Heart right ventricle (tissue), 16 donors: ENCODE results near the gene RAP1GAP. TPM values are rescaled to one million over a fixed set of nuclear protein-coding genes. Genes with fewer than 3 reads are reported as not detected.
A peak's percentile ranks its signal among the peaks of the same experiment; 100 is the strongest.

Experiments
- ATAC-seq, 8 donors: fragments of 200-7000 bp; cut with Tn5 transposase; one replicate each; pipeline ENCODE4 v1.9.1; 2020; ENCODE audit warnings: mild to moderate bottlenecking in 8 of 8, moderate library complexity in 8 of 8, moderate number of reproducible peaks in 1 of 8
- DNase-seq, 2 donors: peaks; one replicate each; pipeline ENCODE4 v3.0.0-alpha.2; 2020
- H3K27ac ChIP-seq, 10 donors: fragments of 200-600 bp; sonication (generic) in 2 of 10; one replicate each; pipeline versions ENCODE4 v1.5.0 to v1.8.0; 2020 to 2022; ENCODE audit warnings: mild to moderate bottlenecking in 3 of 10
- H3K27me3 ChIP-seq, 7 donors: fragments of 200-600 bp; one replicate each; pipeline ENCODE4 v1.8.0; 2021 to 2022; ENCODE audit warnings: mild to moderate bottlenecking in 2 of 7
- H3K36me3 ChIP-seq, 9 donors: fragments of 200-600 bp; sonication (generic) in 1 of 9; one replicate each; pipeline versions ENCODE4 v1.5.0 to v1.8.0; 2020 to 2022; ENCODE audit warnings: mild to moderate bottlenecking in 2 of 9
- H3K4me1 ChIP-seq, 9 donors: fragments of 200-600 bp; sonication (generic) in 1 of 9; one replicate each; pipeline versions ENCODE4 v1.5.0 to v1.8.0; 2020 to 2022; ENCODE audit warnings: mild to moderate bottlenecking in 4 of 9
- H3K4me3 ChIP-seq, 10 donors: fragments of 200-600 bp; sonication (generic) in 2 of 10; one replicate each; pipeline versions ENCODE4 v1.5.0 to v1.8.0; 2020 to 2022; ENCODE audit warnings: mild to moderate bottlenecking in 7 of 10, moderate library complexity in 2 of 10
- H3K9me3 ChIP-seq, 11 donors: fragments of 200-600 bp in 10 of 11; sonication (generic) in 2 of 11; one replicate each; pipeline versions ENCODE4 v1.5.0 to v1.8.0; 2013 to 2022; ENCODE audit warnings: mild to moderate bottlenecking in 2 of 11, control low read depth in 1 of 11, moderate library complexity in 1 of 11
- CTCF ChIP-seq, 9 donors: fragments of 200-600 bp; sonication (generic) in 2 of 9; IDR thresholded peaks; one replicate each; pipeline versions ENCODE4 v1.5.0 to v1.8.0; 2021 to 2022; ENCODE audit warnings: antibody characterized with exemption in 9 of 9, mild to moderate bottlenecking in 5 of 9, moderate library complexity in 1 of 9
- WGBS, 2 donors: extraction: QIAGEN DNeasy Blood & Tissue Kit; methylation state at CpG; one replicate each; pipeline ENCODE4 v1.1.7; 2013; ENCODE audit warnings: inconsistent platforms in 1 of 2; 5-methylcytosine and 5-hydroxymethylcytosine counted together
- intact Hi-C, 10 donors: fragments of 100-400 bp; cut with DNase I; formaldehyde crosslinking; loops; one replicate each; pipeline versions ENCODE4 v1.11.1 to v1.14.2; 2022
- polyA plus RNA-seq, 2 donors: library from polyadenylated mRNA; stranded (reverse); fragments of 200-250 nt; gene quantifications; one replicate each; pipeline ENCODE4 v1.2.3, GENCODE V29; 2013
- total RNA-seq, 10 donors: library from RNA; stranded (reverse); fragmentation: NEBNext Ultra II Directional in 3 of 10; extraction: Animal tissue kit (Norgen Biotek cat#: 25700) in 3 of 10; gene quantifications; one replicate each; pipeline versions ENCODE4 v1.2.1 to v1.2.4, GENCODE V29; 2021 to 2023
- donor health status: Arrhythmogenic right ventricular cardiomyopathy.
- donor health status: ischemic (EF 13 %, LVEDD 7.1; RV severe dilation, severe dysfunction).
- donor health status: healthy with polysubstance abuse.
- donor health status: DM: no; HTN: yes; CAD: no.
- donor health status: DM: no; HTN: no; CAD: no.
- donor health status: ischemic (EF 25% LVEDD 6.9; RV normal size, moderate dysfunction).
- donor health status: ischemic (EF 25% LVEDD 5.7; RV mildly dilated, moderate dysfunction).
- donor health status: healthy.
- donor health status: DM: yes; HTN: yes; CAD: no.
- donor health status: Ischemic cardiomyopathy.
- donor health status: ischemic (EF 35%, LVEDD 5.7; RV mildly dilated, moderate dysfunction).
- donor health status: nonischemic (EF 11% LVEDD 7.7; RV severe dilation, severe dysfunction).
- donor health status: DM: yes; HTN: yes; CAD: no.
- donor health status: PGD.
- donor health status: ischemic (EF 29% LVEDD 5.4; RV normal size, mild dysfunction).
- donor health status: nonischemic (EF 23%, LVEDD 6.1; RV moderate dilation, normal function).

The RAP1GAP gene
- total and polyA plus RNA-seq, 12 donors, result 0.42 to 5.9 (median 4.0) TPM

GRCh38 chr1:21662426-21663247 is 6.5 kb downstream of the RAP1GAP start:
- Histone ChIP-seq H3K27ac (no peak overlapping the region), H3K4me1 (peaks cover 0 to 32% (median 16%) of the 10 kb centered on the region in 9 donors), H3K27me3 (peaks cover 0 to 50% (median 20%) of the 10 kb centered on the region in 7 donors), H3K4me3 (no peak overlapping the region), H3K9me3 (no peaks in the 10 kb centered on the region), H3K36me3 (no peaks in the 10 kb centered on the region)
- ATAC-seq (no peak), DNase-seq (no peak)
- WGBS, 2 donors, result 79 to 80% methylated on average over 6 of the region's 6 CpGs
- intact Hi-C loops, result loop anchor here in 3 of 10 donors (10.0 kb wide), 2 partner anchors 408 to 428 kb away; no protein-coding TSS in a partner anchor
- no peak for TF ChIP-seq CTCF (IDR thresholded peaks at IDR 0.05)

- intact Hi-C loops, result loop anchor here in 3 of 10 donors (10.0 kb wide), 2 partner anchors 407 to 427 kb away; no protein-coding TSS in a partner anchor
- Histone ChIP-seq H3K27ac (no peak overlapping the region), H3K27me3 (peaks cover 0 to 42% (median 12%) of the 10 kb centered on the region in 7 donors), H3K36me3 (no peaks in the 10 kb centered on the region), H3K4me1 (peaks cover 0 to 32% (median 13%) of the 10 kb centered on the region in 9 donors), H3K4me3 (no peak overlapping the region), H3K9me3 (no peaks in the 10 kb centered on the region)
- ATAC-seq (no peak), DNase-seq (no peak)
- TF ChIP-seq CTCF (IDR thresholded peaks at IDR 0.05), result no peak
- WGBS, 2 donors, result 74 to 88% methylated on average over 5 of the region's 5 CpGs
Measured at GRCh38 chr1:21661886-21662285, 7.3 kb downstream of the RAP1GAP start.

- DNase-seq (no peak), ATAC-seq (no peak)
- TF ChIP-seq CTCF (IDR thresholded peaks at IDR 0.05), result no peak
- Histone ChIP-seq H3K4me1 (peaks cover 0 to 20% (median 6%) of the 10 kb centered on the region in 9 donors), H3K4me3 (no peak overlapping the region), H3K36me3 (no peaks in the 10 kb centered on the region), H3K27ac (no peak overlapping the region), H3K27me3 (peaks cover 0 to 26% (median 0%) of the 10 kb centered on the region in 7 donors), H3K9me3 (no peaks in the 10 kb centered on the region)
- 50 to 57% methylated on average over 4 of the region's 4 CpGs for WGBS, 2 donors
- intact Hi-C loops, result loop anchor here (1.0 to 10.0 kb wide), 17 partner anchors 85 to 433 kb away; partner anchors contain the start of gene ALPL (in 3 of the 10)
Measured at GRCh38 chr1:21659924-21660326, 9.2 kb downstream of the RAP1GAP start.

- no peaks in the 10 kb centered on the region for H3K36me3 ChIP-seq
- H3K9me3 ChIP-seq, result no peaks in the 10 kb centered on the region
- ATAC-seq (peak; percentile 77 to 90 (median 82)), DNase-seq (peak; percentile 67 to 75)
- H3K4me1 ChIP-seq, result peaks cover 0 to 20% (median 5%) of the 10 kb centered on the region in 9 donors
- WGBS, 2 donors, result 2% methylated on average over 61 to 64 of the region's 64 CpGs
- no peak overlapping the region for H3K27ac ChIP-seq
- peak; percentile 93 to 98 (median 95) for TF ChIP-seq CTCF (IDR thresholded peaks at IDR 0.05)
- H3K27me3 ChIP-seq, result peaks cover 0 to 20% (median 0%) of the 10 kb centered on the region in 7 donors
- intact Hi-C loops, result loop anchor here (1.0 to 10.0 kb wide), 17 partner anchors 85 to 432 kb away; partner anchors contain the start of gene ALPL (in 3 of the 10)
- peak overlapping the region in 3 of 10 donors; percentile 8 to 35 (median 31) for H3K4me3 ChIP-seq
Measured at GRCh38 chr1:21659099-21659923, 9.8 kb downstream of the RAP1GAP start.
